Measurements from ENCODE around the gene SLC35G3.

DNA sequence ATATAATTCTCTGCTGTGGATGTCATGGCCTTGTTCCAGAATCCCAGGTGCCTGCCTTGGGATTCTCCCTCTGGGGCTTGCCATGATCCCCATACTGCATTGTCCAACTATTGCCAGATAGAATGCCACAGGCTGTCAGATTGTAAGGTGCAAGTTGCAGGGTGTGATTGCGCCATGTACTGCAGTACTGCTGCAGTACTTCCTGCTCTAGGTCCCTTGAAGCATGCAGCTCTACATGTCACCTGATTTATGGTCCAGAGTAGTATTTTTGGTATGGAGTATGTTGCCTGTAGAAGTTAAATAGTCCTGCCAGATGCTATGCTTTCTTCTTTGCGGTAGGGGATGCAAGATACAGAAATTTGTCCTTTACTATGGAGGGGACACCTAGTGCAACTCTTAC, 41.7 kb upstream of the SLC35G3 start:
- TF ChIP-seq, protein P1, sequence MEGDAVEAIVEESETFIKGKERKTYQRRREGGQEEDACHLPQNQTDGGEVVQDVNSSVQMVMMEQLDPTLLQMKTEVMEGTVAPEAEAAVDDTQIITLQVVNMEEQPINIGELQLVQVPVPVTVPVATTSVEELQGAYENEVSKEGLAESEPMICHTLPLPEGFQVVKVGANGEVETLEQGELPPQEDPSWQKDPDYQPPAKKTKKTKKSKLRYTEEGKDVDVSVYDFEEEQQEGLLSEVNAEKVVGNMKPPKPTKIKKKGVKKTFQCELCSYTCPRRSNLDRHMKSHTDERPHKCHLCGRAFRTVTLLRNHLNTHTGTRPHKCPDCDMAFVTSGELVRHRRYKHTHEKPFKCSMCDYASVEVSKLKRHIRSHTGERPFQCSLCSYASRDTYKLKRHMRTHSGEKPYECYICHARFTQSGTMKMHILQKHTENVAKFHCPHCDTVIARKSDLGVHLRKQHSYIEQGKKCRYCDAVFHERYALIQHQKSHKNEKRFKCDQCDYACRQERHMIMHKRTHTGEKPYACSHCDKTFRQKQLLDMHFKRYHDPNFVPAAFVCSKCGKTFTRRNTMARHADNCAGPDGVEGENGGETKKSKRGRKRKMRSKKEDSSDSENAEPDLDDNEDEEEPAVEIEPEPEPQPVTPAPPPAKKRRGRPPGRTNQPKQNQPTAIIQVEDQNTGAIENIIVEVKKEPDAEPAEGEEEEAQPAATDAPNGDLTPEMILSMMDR (IDR thresholded peaks at IDR 0.05 in 4 of 5, conservative IDR thresholded peaks at IDR 0.05 in 1 of 5) = no peak
- TF ChIP-seq POLR2A (IDR thresholded peaks at IDR 0.05) = no peak
